ENCODE results near the gene LTBP1.

GRCh38 chr2:33301355-33301754 lies 354.6 kb downstream of the LTBP1 start:
- TF ChIP-seq CTCF (conservative IDR thresholded peaks at IDR 0.05) = no peak
- TF ChIP-seq EZH2 (IDR thresholded peaks at IDR 0.05; ENCODE audit: low read depth) = no peak
